DMS79 (cell line): ENCODE results near the gene SLC16A5.
"Not testable (repeated sequence)": the region's sequence is repeated elsewhere in the genome, so short reads cannot be mapped to it uniquely, and the experiment has no call there.

Experiments used
- DNase-seq: peaks from one replicate; lab custom pipeline; 2025; lab: John Stamatoyannopoulos, UW

Gene SLC16A5, protein sequence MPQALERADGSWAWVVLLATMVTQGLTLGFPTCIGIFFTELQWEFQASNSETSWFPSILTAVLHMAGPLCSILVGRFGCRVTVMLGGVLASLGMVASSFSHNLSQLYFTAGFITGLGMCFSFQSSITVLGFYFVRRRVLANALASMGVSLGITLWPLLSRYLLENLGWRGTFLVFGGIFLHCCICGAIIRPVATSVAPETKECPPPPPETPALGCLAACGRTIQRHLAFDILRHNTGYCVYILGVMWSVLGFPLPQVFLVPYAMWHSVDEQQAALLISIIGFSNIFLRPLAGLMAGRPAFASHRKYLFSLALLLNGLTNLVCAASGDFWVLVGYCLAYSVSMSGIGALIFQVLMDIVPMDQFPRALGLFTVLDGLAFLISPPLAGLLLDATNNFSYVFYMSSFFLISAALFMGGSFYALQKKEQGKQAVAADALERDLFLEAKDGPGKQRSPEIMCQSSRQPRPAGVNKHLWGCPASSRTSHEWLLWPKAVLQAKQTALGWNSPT

DNA sequence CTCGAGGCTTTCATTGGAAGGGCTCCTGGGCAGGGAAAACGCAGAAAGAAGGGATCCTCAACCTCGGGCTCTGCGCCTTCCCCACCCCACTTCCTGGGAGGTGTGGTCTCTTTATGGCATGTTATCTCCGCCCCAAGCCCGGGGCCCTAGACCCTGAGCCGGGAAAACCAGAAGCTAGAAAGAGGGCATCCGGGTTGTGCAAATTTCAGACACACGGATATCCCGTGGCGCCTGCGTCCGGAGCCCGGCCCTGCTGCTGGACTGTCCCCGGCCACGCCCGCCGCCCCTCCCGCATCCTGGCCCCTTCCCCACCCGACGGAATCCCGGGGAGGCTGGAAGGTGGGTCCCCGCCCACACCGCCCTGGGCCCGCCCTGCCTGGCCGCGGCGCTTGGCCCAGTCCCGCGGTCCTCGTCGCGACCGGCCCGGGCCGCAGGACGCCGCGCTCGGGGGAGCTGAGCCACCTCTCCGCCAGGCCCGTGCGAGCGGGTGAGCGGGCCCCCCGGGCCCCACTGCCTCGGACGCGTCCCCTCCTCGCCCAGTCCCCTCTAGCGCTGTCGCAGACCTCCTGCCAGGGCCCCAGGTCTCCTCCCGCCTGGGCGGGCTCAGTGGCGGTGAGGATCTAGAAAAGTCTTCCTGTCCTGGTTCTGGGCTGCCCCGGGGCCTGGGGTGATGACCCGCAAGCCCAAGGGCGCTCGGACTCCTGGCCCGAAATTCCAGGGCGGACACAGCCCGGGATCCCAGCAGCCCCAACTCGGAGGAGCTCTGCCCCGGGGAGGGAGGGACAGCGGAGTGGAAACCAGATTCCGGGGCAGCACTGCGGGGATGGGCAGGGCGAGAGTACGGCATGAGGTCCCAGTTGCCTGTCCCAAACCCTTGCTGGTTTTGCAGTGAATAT, at the start of gene SLC16A5:
Gene SLC16A5, plus strand, starts transcription at position 397 of the 896 bp plus-strand sequence. CDS start 5,683 bp downstream, outside the sequence.
- no peak for DNase-seq

DNA sequence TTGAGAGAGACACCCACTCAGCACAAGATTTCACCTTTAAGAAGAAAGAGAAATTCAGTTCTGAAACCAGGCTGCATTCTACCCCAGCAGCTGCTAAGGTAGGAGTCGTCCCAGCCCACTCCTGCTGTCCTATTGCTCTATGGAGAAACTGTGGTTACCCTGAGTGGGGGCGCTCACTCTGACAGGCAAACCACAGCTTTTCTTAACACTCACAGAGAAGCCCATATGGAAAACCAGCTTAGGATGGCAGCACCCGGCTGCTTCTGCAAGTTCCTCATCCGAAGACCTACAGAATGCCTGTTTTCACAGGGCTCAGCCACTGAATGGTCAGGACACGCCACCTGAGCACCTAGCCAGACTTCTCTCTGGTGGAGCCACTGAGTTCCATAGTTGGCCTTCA, 48.5 kb upstream of the SLC16A5 start:
- no peak for DNase-seq

DNA sequence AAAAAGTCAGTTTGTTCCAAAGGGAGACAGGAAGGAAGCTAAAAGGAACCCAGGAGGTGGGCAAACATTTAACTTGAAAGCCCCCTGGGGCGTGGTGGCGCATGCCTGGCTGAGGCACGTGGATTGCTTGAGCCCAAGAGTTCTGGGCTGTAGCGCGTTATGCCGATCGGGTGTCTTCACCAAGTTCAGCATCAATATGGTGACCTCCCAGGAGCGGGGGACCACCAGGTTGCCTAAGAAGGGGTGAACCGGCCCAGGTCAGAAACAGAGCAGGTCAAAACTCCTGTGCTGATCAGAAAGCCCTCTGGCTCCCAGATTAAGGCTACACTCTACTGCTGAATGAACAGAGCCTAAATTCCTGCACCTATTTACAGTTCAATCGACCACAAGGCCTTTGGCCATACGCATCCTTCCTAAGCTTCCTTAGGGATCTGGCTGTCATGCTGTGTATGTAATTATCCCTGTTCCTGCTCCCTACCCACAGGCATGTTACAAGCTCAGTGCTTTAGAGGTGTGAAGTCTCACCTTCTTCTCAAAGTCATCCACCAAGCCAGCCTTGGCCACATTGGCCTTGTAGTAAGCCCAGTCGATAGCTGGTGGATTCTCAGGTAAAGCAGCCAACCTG, 46.0 kb upstream of the SLC16A5 start:
- DNase-seq, result no peak

DNA sequence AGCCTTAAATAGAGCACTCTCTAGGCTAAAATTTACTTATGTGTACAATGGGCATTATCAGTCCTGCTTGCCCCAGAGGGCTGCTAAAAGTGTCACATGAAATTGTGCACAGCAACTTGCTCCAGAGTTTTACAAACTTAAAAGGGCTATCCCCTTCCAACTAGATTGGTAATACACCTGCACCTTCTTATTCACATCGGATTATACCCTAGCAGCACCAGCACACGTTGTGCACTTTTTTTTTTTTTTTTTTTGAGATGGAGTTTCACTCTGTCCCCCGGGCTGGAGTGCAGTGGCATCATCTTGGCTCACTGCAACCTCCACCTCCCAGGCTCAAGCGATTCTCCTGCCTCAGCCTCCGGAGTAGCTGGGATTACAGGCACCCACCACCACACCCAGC, 44.0 kb upstream of the SLC16A5 start:
- not testable (repeated sequence) for DNase-seq

DNA sequence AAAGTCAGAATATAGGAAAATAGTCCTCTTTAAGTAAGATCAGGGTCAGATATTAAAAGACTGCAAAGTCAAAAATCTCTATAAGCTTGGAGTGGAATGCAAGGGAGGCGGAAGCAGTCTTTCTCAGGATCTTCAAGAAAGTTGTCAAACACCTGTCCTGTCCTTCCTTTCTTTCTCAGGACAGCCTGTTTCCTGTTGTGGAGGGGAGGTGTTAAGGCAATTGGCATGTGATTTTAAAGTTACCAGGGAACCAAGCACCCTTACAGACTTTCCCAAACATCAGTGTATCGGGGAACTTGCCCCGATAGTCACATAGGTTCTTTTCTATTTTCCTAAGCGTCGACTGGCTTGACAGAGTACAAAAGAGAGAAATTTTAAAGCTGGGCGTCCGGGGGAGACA, 43.0 kb upstream of the SLC16A5 start:
- DNase-seq, result no peak

DNA sequence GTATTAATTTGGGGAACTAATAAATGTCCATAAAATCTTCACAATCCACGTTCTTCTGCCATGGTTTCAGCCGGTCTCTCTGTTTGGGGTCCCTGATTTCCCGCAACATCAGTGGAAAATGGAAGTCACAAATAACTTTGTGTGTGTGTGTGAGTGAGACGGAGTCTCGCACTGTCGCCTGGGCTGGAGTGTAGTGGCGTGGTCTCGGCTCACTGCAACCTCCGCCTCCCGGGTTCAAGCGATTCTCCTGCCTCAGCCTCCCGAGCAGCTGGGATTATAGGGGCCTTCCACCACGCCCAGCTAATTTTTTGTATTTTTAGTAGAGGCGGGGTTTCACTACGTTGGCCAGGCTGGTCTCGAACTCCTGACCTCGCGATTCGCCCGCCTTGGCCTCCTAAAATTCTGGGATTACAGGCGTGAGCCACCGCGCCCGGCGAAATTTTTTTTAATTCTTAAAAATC, 41.8 kb upstream of the SLC16A5 start:
- not testable (repeated sequence) for DNase-seq

DNA sequence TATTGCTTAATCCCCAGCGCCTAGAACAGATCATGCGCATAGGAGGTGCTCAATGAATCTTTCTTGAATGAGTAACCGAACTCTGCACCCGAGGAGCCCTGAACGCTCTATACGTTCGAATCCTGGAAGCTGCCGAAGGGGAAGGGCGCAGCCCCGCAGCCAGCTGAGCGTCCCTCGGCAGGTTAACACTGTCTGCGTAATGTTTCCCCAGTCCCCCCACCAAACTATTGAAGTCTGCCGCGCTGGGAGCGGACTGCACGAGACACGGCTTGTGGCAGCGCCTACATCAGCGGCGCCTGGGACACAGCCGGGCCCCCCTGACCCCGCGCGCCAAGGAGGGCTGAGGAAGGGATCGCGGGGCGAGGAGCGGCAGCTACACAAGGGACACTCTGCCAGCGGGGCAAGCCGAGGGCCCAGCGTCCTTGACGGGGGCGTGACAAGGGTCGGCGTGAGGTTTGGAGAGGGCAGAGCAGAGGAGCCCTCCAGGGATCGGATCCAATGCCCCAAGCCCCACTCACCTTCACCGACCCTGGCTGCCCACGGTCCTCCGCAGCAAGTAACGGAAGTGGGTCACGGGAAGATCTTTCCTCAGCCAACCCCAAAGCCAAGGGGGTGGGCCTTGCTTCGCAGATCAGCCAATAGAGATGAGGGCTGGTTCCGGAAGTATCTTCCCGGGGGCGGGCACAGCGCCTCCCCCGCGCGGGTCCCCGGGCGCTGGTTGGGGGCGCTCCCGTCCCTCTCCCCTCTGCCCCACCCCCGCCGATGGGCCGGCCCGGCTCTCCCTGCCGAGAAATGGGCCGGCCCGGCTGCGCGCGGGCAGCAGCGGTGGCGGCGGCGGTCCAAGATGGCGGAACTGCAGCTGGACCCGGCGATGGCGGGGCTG, 41.1 kb upstream of the SLC16A5 start, which contains the start of the genes ATP5PD and KCTD2:
Gene ATP5PD, minus strand, starts transcription at position 563 of the 883 bp plus-strand sequence. CDS start 4,319 bp downstream, outside the sequence.
Gene KCTD2, plus strand, starts transcription at position 819 of the 883 bp plus-strand sequence. Its CDS starts 26 bp downstream, at position 845.
- peak; percentile 85 for DNase-seq

DNA sequence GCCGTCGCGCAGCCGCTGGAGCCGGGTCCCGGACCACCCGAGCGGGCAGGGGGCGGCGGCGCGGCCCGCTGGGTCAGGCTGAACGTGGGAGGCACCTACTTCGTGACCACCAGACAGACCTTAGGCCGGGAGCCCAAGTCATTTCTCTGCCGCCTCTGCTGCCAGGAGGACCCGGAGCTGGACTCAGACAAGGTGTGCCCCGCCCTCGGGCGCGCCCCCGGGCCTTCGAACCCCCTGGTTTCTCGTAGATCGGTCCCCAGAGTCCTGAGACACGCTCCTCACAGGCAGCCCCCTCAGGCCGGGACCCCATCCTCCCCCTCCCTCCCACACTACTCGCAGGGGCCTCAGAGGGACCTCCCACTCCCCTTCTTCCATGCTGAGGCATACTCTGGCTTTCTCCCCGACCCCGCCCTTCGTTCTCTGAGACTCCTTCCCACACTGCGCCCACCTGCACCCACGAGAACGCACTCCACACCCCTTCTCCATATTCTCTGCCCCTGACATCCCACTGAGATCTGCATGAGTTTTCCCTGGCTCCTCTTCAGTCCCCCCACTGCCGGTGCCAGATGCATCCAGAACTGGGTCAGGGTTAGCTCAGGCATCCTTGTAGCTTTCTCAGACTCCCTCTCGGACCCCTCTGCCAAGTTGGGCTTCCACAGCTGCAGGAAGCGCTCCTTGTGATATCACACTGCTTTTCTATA, 40.2 kb upstream of the SLC16A5 start:
- no peak for DNase-seq

DNA sequence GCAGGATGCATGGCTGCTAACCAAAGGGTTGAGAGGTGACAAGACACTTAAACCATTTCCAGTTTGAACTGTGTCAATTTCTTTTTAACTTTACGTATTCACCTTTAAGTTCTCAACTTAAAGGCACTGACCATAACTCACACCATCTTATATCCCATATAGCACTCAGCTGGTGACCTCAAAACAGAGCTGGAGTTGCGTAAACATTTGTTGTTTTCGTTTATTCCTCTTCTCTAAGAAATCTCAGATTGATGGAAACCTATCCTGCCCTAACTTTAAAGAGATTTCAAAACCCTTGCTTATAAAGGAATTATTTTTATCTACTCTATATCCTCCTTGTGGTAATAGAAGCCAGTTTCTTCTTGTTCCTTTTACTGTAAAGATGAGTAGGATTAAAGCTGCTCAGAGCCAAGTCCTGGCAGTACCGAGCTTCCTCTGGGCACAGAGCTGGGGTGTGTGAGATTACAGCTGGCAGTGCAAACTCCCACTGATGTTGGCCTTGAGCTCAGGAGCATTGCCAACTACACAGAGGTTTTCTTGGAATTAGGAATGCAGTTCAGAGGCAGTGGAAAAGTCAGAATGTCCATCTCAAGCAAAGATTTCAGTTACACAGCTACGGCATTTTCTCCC, 39.4 kb upstream of the SLC16A5 start:
- no peak for DNase-seq

DNA sequence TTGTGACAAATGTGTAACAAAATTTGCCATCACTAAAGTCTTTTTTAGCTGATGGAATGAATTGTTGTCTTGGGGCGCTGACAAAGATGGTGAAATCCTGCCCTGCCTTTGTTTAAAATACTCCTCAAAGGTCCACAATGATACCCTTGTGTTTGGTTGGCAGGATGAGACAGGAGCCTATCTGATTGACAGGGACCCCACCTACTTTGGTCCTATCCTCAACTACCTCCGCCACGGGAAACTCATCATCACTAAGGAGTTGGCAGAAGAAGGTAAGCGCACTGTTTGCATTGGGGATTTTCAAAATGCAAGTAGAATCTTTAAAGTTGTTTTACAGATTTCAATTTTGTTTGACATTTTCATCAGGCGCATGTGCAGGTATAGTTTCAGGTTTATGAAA, 38.7 kb upstream of the SLC16A5 start:
- no peak for DNase-seq

DNA sequence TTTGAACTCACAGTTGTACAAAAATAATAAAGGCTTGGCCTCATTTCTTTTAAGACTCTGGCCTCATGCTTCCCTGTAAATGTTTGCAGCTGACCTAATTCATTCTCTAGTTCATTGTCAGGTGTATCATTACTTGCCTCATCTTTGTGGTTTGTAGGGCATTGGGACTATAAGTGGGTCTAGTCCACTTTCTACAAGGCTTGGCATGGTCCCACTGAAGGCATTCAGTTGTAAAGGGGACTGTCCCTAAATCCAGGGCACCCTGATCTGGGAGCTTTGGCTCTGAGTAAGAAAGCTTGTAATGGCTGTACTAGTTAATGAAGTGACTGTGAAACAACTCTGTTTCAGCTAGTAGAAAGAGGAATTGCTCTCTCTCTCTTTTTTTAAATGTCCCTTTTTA, 38.0 kb upstream of the SLC16A5 start:
- no peak for DNase-seq

DNA sequence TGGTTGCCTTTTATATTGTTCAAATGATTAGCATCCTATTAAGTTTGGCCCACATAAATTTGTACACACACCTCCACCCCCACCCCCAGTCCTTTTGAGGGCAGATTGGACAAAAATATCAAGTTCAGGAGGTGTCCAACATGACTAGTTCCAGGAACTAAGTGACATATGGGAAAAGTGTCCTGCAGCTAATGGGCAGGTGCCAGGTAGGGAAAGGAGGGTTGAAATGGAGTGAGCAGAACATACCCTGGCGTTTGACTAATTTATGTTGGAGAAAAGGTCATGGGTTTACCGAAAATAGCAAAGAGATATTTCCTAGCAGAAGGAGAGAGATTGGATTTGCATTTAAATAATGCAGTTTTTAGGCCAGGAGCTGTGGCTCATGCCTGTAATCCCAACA, 35.8 kb upstream of the SLC16A5 start:
- no peak for DNase-seq

DNA sequence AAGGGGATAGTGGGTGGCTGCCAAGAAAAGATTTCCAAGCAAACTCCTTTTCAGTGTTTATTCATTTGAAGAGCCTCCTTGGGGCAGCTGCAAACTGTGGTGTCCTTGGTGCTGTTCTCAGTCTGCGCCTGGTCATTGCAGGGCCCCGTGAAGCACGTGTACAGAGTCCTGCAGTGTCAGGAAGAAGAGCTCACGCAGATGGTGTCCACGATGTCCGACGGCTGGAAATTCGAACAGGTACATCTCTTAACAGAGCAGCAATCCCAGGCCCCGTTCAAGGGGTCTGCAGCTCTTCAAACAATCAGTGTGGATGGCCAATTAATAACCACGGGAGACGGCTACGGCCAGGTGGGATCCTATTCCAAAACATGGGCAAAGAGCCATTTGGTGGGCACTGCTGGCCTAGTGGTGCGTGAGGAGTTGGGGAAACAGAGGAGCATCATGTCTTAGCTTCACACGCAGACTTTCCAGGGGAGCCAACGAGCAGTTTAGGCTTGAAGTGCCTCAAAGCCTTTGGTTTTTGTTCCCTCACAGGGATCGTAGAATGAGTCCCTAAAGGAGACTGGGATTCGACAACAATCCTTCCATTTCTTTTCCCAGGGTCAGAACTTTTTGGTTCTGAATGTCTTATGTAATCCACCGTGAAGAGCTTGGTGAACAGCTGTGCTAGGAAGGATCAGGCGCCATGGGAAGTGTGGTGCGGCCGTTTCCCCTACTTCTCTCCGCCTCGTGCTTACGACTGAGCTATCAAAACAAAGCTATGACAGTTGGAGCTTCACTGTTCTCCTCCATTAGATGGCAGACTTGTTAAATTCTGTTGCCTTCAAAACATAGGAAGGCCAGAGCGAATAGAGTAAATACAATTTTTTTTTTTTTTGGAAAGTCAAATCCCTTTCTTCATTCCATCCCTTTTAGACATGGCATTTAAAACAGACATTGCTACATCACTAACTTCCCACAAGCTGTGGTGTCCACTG, 28.1 kb upstream of the SLC16A5 start:
- DNase-seq, result peak; percentile 17

DNA sequence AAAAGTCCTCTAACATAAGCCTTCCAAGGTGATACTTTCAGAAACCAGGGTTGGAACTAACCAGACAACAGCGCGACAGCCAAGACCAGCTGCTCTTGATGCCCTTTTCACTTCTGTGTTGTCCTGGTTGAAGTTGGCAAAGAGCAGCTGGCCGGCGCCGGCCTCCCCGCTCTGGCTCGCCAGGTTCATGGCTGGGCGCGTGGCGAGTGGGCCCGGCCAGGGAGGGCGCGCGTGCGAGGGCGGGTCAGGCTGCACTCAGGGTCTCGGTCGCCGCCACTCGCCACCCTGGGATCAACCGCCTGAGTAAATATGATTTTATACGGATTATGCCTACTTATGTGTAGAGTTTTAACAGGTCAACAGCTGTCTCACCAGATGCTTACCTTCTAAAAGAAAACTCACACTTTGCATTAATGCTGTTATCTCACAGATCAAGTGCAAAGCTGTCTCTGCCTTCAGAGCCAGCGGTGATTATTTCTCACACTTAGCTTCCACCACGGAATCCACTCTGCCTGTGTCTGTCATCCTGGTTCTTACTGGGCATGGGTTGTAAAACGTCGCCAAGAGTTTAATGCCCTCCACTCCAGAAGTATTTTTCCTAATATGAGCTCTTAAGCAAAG, 27.2 kb upstream of the SLC16A5 start:
- peak; percentile 35 for DNase-seq

DNA sequence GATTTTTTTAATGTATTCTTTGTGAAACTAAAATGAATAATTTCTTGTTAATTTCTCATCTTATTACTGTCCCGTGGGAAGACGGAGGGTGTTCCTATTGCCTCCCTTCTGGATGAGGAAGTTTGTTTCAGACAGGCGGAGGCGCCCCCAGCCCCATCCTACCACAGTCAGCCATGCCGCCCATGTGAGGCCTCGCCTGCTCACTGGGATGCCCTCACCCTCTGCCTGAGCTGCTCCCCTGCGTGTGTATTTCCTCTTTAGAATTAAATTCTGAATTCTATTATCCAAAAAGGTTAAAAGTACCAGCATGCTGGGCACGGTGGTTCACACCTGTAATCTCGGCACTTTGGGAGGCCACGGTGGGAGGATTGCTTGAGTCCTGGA, 26.7 kb upstream of the SLC16A5 start:
- DNase-seq, result no peak

DNA sequence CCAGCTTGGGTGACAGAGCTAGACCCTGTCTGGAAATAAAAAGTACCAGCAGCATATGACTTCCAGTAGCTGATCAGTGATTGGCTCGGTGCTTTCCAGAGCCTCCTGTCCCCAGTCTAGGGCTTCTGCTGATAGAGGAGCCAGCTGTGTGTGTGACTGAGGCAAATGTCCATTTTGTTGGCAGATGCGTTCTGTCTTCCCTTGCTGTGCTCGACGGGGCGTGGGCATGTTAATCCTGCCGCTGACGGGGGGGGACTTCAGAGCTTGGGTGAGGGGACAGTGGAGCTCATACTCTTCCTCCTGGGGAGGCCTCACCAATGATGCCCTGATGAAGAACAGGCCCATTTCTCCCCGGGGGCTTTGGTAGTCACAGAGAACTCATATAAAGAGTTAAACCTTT, 26.1 kb upstream of the SLC16A5 start:
- no peak for DNase-seq

DNA sequence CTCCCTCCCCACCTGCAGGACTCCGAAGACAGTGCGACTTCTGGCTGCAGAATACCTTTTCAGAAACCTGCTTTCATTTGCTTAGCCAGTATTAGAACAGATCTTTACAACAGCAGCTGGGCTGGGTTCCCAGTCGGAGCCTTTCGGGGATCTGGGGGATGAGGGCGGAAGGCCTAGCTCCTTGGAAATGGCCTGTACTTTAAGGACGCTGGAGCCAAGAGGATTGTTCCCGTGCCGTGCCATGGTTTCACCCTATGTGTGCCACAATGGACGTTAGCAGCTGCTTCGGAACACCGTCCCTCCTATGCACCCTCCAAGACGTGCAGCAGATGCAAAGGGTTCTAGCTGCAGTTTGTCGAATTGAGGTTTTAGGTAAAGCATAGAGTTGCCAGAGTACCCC, 24.6 kb upstream of the SLC16A5 start:
- DNase-seq, result no peak

DNA sequence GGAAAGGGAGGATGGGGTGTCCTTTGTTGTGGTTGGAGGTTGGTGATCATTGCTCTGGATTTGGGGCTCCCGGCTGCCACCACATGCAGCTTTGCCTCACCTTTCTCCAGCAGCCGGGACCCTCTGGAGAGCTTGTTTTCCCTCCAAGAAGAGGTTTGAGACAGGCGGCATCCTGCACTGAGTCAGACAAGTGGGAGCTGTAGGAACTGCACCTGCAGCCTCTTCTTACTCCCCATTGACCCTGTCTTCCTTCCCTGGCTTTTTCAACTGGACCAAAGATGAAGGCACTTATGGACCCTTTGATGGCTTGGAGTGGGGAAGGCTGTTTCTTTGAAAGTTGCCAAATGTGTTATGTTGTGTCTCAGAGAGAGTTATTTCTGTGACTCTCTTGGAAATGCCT, 24.1 kb upstream of the SLC16A5 start:
- no peak for DNase-seq
